Glomerular visceral epithelial cell (primary cell): ENCODE results near the gene COX20.

Experiments used
- DNase-seq: peaks from one replicate; pipeline ENCODE4 v3.0.0-alpha.2; 2016; ENCODE audit errors: extremely low spot score

The COX20 gene

GRCh38 chr1:244874974-244875579 is 39.6 kb downstream of the COX20 start:
- DNase-seq, result no peak

- DNase-seq, result no peak
Measured at GRCh38 chr1:244876228-244876910, 40.9 kb downstream of the COX20 start.

GRCh38 chr1:244878681-244879080 is 43.2 kb downstream of the COX20 start:
- DNase-seq, result no peak

GRCh38 chr1:244881552-244882280 is 46.3 kb downstream of the COX20 start:
- DNase-seq, result no peak

GRCh38 chr1:244887281-244887680 is 51.8 kb downstream of the COX20 start:
- no peak for DNase-seq

- DNase-seq, result no peak
Measured at GRCh38 chr1:244893836-244894235, 58.4 kb downstream of the COX20 start.
